HL-60/S4 treated with retinoic acid at 250 ng/mL for 4 days and 3 days (cell line): Measurements from ENCODE around the gene WDTC1.
"Not testable (repeated sequence)": the region's sequence is repeated elsewhere in the genome, so short reads cannot be mapped to it uniquely, and the experiment has no call there.

ENCODE experiments used
- in situ Hi-C: fragments of 300-500 bp; cut with MboI; formaldehyde crosslinking; loops from 2 replicates; pipeline ENCODE4 v1.7.0; 2022; ENCODE audit warnings: low sequenced_read_pairs

Gene WDTC1

DNA sequence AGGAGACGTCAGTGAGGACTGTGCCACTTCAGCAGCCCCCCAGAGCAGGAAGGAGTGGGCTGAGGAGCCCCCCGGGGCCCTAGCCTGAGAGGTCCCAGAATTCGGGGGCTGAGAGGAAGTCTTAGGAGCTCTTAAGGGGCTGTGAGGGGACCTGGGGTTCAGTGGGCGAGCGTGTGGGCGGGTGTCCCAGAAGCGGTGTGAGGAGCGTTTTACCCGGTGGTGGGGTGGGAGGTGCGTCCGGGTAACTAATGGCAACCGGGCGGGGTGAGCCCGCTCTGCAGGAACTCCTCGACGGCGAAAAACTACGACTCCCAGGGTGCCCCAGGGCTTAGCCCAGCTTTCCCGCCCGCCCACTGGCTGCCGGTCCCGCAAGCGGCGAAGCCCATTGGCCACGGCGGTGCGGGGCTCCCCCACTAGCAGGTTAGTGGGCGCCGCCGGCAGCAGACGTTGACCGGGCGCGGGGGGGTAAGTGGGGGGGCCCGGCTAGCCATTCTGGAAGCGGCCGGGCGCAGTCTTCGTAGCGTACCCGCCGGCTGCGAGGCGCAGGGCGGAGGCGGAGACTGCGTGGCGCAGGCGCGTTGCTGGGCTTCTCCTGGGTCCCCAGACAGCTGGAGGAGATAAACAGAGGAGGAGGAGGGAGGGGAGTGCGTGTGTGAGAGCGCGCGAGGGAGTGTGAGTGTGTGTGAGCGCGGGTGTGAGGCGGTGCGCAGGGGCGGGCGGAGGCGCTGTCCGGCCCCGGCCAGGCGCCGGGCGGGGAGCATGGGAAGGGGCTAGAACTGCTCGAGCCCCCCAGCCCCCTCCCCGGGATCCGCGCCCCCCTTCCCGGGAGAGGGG lies at the start of gene WDTC1:
Gene WDTC1, plus strand, starts transcription at position 584 of the 834 bp plus-strand sequence. CDS start 26,423 bp downstream, outside the sequence.
- in situ Hi-C loops: no loop called here

DNA sequence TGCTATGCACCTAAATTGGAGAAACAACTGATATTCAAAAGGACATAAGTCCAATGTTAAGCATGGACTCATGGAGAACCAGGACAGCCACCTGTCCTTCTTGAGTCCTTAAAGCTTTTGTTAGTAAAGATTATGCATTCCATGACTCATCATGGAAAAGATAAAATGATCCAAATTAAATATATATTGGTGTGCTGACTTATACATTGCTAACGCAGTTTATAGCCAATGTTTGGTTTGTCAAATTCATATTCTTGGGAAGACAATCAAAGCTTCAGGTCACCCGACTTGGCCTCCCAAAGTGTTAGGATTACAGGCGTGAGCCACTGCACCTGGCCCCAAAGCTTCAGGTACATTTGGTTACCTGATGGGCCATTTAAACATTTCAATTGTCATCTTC lies 49.8 kb upstream of the WDTC1 start:
- in situ Hi-C loops: not testable (repeated sequence)

DNA sequence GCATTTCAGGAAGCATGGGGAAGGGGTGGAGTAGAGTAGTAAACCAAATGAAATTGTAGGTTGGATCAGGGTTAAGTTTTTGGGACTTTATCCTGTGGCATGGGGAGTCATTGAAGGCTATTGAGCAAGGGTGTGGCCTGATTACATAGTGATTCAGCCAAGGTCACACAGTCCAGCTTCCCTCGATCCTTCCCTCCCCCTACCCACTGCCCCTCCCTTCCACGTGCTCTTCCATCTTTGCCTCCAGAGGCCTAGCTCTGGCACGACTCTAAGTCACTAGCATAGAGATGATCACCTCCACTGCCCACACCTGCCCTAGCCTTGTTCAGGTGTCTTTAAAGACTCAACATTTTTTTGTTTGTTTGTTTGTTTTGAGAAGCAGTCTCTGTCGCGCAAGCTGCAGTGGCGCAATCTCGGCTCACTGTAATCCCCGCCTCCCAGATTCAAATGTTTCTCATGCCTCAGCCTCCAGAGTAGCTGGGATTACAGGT lies 42.3 kb upstream of the WDTC1 start:
- in situ Hi-C loops: no loop called here

DNA sequence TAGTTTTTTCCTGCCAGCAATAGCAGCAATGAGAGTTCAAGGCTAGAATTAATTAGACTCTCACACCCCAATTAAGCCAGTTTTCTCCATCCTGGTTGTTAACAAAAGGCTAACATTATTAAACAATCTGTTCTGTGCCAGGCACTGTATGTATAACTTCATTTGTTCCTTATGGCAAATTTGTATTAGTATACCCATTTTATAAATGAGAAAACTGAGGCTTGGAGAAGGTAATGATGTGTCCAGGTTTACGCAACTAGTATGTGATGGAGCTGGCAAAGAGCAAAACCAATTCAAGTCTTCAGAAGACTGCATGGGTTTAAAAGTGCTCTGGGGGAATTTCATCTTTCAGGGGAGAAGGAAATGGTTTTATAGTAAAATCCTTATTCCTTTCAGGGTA lies 41.2 kb upstream of the WDTC1 start:
- in situ Hi-C loops: no loop called here

DNA sequence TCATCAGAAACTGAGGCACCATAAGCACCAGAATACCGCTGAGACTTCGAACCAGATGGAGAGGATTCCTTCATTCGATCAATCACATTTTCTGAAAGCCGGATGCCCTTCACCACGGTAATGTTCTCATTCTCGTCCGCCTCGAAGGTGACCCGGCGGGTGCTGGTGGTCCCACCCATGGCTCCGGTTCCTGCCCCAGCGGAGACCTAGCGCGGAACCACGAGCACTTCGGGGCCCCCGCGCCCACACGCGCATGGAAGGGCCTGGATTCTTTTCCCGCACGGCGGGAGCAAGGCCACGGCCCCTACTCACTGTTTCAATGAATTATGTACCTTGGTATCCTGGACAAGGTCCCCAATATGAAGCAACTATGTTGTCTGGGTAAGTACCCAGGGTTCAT lies 33.1 kb upstream of the WDTC1 start:
- in situ Hi-C loops: no loop called here

- in situ Hi-C loops: no loop called here
These were observed 30.5 kb upstream of the WDTC1 start for GRCh38 chr1:27203946-27204345.

DNA sequence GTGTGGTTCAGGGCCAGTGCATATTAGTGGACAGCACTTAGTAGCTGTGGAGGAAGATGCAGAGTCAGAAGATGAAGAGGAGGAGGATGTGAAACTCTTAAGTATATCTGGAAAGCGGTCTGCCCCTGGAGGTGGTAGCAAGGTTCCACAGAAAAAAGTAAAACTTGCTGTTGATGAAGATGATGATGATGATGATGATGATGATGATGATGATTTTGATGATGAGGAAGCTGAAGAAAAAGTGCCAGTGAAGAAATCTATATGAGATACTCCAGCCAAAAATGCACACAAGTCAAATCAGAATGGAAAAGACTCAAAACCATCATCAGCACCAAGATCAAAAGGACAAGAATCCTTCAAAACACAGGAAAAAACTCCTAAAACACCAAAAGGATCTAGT lies 27.2 kb upstream of the WDTC1 start:
- in situ Hi-C loops: not testable (repeated sequence)

DNA sequence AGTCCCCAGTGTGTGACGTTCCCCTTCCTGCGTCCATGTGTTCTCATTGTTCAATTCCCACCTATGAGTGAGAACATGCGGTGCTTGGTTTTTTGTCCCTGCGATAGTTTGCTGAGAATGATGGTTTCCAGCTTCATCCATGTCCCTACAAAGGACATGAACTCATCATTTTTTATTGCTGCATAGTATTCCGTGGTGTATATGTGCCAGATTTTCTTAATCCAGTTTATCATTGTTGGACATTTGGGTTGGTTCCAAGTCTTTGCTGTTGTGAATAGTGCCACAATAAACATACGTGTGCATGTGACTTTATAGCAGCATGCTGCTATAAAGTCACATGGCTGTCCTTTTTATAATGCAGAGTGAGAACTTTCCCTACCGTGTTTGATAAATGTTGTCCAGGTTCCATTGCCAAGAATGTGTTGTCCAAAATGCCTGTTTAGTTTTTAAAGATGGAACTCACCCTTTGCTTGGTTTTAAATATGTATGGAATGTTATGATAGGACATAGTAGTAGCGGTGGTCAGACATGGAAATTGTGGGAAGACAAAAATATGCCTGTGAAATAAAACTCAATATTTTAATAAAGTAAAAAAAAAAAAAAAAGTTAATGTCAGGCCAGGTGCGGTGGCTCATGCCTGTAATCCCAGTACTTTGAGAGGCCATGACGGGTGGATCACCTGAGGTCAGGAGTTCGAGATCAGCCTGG lies 26.1 kb upstream of the WDTC1 start:
- in situ Hi-C loops: not testable (repeated sequence)

- in situ Hi-C loops: no loop called here
These were observed 18.0 kb upstream of the WDTC1 start for GRCh38 chr1:27216466-27216865.

GRCh38 chr1:27217401-27217800 lies 17.0 kb upstream of the WDTC1 start:
- in situ Hi-C loops: no loop called here

- in situ Hi-C loops: no loop called here
These were observed 15.7 kb upstream of the WDTC1 start for GRCh38 chr1:27218736-27219135.

- in situ Hi-C loops: no loop called here
These were observed 14.3 kb upstream of the WDTC1 start for GRCh38 chr1:27220096-27220495.

GRCh38 chr1:27220702-27221497 lies 13.5 kb upstream of the WDTC1 start:
- in situ Hi-C loops: not testable (repeated sequence)

DNA sequence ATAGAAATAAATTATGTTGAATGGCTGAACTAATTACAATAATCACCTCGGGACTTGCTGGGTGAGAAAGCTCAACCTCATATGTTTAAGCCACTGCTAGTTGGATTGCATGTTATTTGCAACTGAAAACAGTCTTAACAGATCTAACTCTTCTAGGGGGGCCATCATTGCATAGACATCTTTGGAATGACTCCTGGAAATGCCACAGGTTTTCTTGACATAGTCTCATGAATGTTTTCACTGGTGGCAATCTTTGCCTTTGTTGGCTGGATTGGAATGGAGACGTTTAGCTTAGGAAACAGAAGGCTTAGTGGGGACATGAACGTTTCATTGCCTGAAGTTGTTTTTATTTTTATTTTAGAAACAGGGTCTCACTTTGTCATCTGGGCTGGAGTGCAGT lies 8.8 kb upstream of the WDTC1 start:
- in situ Hi-C loops: no loop called here

DNA sequence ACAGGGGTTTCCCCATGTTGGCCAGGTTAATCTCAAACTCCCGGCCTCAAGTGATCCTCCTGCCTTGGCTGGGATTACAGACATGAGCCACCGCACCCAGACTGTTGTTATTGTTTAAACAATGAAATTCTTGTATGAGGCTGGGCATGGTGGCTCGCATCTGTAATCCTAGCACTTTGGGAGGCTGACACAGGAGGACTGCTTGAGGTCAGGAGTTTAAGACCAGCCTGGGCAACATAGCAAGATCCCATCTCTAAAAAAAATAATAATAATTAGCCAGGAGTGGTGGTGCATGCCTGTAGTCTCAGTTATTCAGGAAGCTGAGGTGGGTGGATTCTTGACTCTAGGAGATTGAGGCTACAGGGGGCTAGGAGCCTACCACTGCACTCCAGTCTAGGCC lies 6.7 kb upstream of the WDTC1 start:
- in situ Hi-C loops: no loop called here

GRCh38 chr1:27233667-27234048 lies 774 bp upstream of the WDTC1 start:
- in situ Hi-C loops: no loop called here

DNA sequence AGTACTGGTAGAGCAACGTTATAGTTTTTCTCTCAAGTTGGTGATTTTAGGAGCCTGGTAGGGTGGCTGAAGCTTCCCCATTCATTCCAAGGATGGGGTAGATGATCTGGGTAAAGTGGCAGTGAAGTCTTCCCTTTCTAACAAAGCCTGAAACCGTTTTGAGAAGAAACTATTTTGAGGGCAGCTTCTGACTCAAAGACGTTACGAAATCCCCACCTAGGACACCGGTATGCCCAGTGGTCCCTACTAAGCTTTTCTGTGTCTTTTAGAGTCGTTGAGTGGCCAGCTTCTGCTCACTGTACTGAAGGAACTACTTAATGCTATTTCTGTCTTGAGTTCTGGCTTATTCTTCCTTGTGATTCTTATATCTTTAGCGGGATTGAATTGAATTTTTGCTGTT lies 1.4 kb downstream of the WDTC1 start:
- in situ Hi-C loops: no loop called here

DNA sequence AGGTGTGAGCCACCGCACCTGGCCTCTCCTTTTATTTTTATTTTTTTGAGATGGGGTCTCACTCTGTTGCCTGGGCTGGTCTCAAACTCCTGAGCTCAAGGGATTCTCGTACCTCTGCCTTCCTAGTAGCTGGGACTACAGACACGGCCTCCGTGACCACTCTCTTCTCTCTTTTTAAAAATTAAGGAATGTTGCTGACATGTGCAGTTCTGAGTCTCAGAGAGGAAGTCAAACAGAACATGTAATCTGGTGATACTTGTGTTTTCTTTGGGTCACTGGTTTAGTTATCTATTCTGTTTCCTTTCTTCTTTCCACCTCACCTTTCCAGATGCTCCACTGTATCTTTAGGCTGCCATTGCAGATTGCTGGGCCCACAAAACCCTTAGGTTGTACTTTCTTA lies 2.7 kb downstream of the WDTC1 start:
- in situ Hi-C loops: no loop called here

DNA sequence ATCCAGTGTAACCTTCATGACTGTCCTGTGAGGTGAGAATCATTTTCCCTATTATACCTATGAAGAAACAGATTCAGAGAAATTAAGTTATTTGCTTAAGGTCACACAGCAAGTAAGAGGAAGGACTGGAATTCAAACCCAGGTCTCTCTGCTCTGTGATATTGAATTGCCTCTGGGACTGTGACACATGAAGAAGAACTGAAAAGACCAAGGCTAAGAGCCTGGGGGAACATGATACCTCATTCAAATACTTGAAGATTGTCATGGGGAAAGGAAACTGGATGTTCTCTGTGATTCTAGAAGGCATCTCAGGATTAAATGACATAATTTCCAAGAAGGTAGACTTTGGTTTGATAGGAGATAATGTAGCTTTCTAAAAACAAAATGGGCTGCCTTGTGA lies 3.6 kb downstream of the WDTC1 start:
- in situ Hi-C loops: no loop called here

DNA sequence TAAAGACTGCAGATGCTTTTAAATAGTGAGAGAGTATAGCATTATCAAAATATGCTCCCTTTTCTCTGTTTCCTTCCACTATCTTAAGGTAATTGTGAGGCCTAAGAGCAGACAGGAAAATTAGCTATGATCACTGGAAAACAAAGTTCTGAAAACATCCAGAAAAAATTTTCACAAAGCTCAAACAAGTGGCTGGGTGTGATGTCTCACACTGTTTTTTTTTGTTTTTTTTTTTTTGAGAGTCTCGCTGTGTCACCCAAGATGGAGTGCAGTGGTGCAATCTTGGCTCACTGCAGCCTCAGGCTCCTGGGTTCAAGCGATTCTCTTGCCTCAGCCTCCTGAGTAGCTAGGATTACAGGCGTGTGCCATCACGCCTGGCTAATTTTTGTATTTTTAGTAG lies 7.2 kb downstream of the WDTC1 start:
- in situ Hi-C loops: no loop called here

DNA sequence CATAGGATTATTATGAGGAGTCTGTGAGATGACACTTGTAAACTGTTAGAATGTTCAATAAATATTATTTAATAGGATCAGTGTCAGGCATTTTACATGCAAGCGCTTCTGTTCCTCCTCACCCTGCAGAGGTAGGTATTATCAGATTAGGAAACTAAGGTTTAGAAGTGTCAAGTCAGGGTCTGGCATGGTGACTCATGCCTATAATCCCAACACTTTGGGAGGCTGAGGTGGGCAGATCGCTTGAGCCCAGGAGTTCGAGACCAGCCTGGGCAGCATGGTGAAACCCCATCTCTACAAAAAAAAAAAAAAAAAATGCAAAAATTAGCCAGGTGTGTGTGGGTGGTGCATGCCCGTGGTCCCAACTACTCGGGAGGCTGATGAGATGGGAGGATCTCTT lies 9.2 kb downstream of the WDTC1 start:
- in situ Hi-C loops: not testable (repeated sequence)
